GM21786 (cell line): Measurements from ENCODE around the gene UGT1A9.

Source experiments
- ATAC-seq: cut with Tn5 transposase; IDR thresholded peaks from one replicate; pipeline ENCODE4 v1.9.1; 2021; ENCODE audit not compliant: unreplicated experiment

Gene UGT1A9

GRCh38 chr2:233792720-233793119 lies 121.0 kb downstream of the UGT1A9 start:
- ATAC-seq: no peak

- no peak for ATAC-seq
Measured at GRCh38 chr2:233793465-233794127, 121.9 kb downstream of the UGT1A9 start.

GRCh38 chr2:233794128-233794658 lies 122.5 kb downstream of the UGT1A9 start:
- ATAC-seq: no peak

- ATAC-seq: no peak
Measured at GRCh38 chr2:233795735-233796171, 124.1 kb downstream of the UGT1A9 start.

- no peak for ATAC-seq
Measured at GRCh38 chr2:233796254-233796653, 124.6 kb downstream of the UGT1A9 start.

- no peak for ATAC-seq
Measured at GRCh38 chr2:233798335-233799086, 126.8 kb downstream of the UGT1A9 start.

GRCh38 chr2:233799087-233799665 lies 127.5 kb downstream of the UGT1A9 start:
- no peak for ATAC-seq

- no peak for ATAC-seq
Measured at GRCh38 chr2:233799716-233800115, 128.0 kb downstream of the UGT1A9 start.

- no peak for ATAC-seq
Measured at GRCh38 chr2:233800208-233800607, 128.5 kb downstream of the UGT1A9 start.

GRCh38 chr2:233801357-233802131 lies 129.8 kb downstream of the UGT1A9 start:
- no peak for ATAC-seq

GRCh38 chr2:233802132-233802815 lies 130.6 kb downstream of the UGT1A9 start:
- ATAC-seq: no peak

GRCh38 chr2:233803292-233803911 lies 131.7 kb downstream of the UGT1A9 start:
- no peak for ATAC-seq

GRCh38 chr2:233803994-233804393 lies 132.3 kb downstream of the UGT1A9 start:
- ATAC-seq: no peak

- no peak for ATAC-seq
Measured at GRCh38 chr2:233807215-233807865, 135.6 kb downstream of the UGT1A9 start.

GRCh38 chr2:233807966-233808935 lies 136.6 kb downstream of the UGT1A9 start:
- ATAC-seq: no peak

GRCh38 chr2:233810385-233810784 lies 138.7 kb downstream of the UGT1A9 start:
- no peak for ATAC-seq

- no peak for ATAC-seq
Measured at GRCh38 chr2:233811087-233811486, 139.4 kb downstream of the UGT1A9 start.

GRCh38 chr2:233811732-233812131 lies 140.0 kb downstream of the UGT1A9 start:
- no peak for ATAC-seq
